ENCODE measurements around the gene RORC. TPM values are rescaled to one million over a fixed set of nuclear protein-coding genes. Genes with fewer than 3 reads are reported as not detected.

RORC gene
- total RNA-seq, 1 experiment from 2014 or later = 0.44 TPM

DNA sequence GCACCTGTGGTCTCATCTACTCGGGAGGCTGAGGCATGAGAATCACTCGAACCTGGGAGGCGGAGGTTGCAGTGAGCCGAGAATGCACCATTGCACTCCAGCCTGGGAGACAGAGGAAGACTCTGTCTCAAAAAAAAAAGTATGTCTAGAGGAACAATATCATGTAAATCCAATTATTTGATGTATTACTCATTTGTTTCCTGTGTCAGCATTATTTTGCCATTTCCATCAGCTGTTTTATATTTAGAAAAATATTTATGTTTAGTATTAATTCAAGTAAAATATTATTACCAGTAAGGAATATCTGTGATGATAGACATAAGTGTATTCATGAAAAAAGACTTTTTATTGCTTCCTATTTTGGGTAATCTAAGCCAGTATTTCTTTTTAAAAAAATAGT, 54.3 kb downstream of the RORC start:
- H3K36me3 Mint-ChIP-seq = peaks cover 46% of the 10 kb centered on the region
- DNase-seq (ENCODE audit: low spot score) (no peak), ATAC-seq (no peak)
- TF ChIP-seq IRF2 (CRISPR knock-in tag; IDR thresholded peaks at IDR 0.05; ENCODE audit: borderline replicate concordance, low read depth) = no peak
- no peaks in the 10 kb centered on the region for H3K9me3 Mint-ChIP-seq
- no peaks in the 10 kb centered on the region for H3K4me1 Mint-ChIP-seq
- ChIA-PET CTCF (no interaction called here), POLR2A (no interaction called here)
- no peak overlapping the region for H3K27ac Mint-ChIP-seq
- no peak overlapping the region for H3K4me3 Mint-ChIP-seq
- H3K27me3 Mint-ChIP-seq (ENCODE audit: low read depth) = no peaks in the 10 kb centered on the region

DNA sequence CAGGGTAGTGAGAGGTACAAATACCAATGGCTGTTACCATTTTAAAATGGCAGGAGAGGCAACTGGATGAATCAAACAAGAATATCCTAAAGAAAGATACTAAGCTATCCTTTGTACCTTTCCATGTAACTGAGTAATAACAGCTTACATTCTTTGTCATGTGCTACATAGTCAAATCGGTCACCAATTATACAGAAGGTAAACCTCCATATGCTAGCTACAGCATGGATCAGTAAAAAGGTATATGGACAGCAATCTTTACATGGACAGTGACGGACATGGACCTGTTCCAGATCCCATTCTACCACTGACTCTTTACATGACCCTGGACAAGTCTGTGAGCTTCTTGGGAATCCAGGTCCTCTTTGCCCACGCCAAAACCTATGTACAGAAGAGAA, 54.9 kb downstream of the RORC start:
- no peak overlapping the region for H3K4me3 Mint-ChIP-seq
- CTCF ChIA-PET = no interaction called here
- POLR2A ChIA-PET = no interaction called here
- H3K27ac Mint-ChIP-seq = no peak overlapping the region
- H3K4me1 Mint-ChIP-seq = no peaks in the 10 kb centered on the region
- no peaks in the 10 kb centered on the region for H3K9me3 Mint-ChIP-seq
- DNase-seq (ENCODE audit: low spot score) = no peak
- H3K27me3 Mint-ChIP-seq (ENCODE audit: low read depth) = no peaks in the 10 kb centered on the region
- ATAC-seq = no peak
- peaks cover 46% of the 10 kb centered on the region for H3K36me3 Mint-ChIP-seq
- TF ChIP-seq FOXK1 (CRISPR knock-in tag; IDR thresholded peaks at IDR 0.05) = no peak
- no peak for TF ChIP-seq ELF4 (CRISPR knock-in tag; IDR thresholded peaks at IDR 0.05; ENCODE audit: low read depth)
- TF ChIP-seq, protein P1, sequence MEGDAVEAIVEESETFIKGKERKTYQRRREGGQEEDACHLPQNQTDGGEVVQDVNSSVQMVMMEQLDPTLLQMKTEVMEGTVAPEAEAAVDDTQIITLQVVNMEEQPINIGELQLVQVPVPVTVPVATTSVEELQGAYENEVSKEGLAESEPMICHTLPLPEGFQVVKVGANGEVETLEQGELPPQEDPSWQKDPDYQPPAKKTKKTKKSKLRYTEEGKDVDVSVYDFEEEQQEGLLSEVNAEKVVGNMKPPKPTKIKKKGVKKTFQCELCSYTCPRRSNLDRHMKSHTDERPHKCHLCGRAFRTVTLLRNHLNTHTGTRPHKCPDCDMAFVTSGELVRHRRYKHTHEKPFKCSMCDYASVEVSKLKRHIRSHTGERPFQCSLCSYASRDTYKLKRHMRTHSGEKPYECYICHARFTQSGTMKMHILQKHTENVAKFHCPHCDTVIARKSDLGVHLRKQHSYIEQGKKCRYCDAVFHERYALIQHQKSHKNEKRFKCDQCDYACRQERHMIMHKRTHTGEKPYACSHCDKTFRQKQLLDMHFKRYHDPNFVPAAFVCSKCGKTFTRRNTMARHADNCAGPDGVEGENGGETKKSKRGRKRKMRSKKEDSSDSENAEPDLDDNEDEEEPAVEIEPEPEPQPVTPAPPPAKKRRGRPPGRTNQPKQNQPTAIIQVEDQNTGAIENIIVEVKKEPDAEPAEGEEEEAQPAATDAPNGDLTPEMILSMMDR (IDR thresholded peaks at IDR 0.05) = no peak
- TF ChIP-seq FOXJ3 (CRISPR knock-in tag; IDR thresholded peaks at IDR 0.05; ENCODE audit: borderline replicate concordance) = no peak
- TF ChIP-seq ATF1 (CRISPR knock-in tag; IDR thresholded peaks at IDR 0.05) = no peak
- TF ChIP-seq, protein P2, sequence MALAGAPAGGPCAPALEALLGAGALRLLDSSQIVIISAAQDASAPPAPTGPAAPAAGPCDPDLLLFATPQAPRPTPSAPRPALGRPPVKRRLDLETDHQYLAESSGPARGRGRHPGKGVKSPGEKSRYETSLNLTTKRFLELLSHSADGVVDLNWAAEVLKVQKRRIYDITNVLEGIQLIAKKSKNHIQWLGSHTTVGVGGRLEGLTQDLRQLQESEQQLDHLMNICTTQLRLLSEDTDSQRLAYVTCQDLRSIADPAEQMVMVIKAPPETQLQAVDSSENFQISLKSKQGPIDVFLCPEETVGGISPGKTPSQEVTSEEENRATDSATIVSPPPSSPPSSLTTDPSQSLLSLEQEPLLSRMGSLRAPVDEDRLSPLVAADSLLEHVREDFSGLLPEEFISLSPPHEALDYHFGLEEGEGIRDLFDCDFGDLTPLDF (CRISPR knock-in tag; IDR thresholded peaks at IDR 0.05) = no peak
- TF ChIP-seq, protein P3, sequence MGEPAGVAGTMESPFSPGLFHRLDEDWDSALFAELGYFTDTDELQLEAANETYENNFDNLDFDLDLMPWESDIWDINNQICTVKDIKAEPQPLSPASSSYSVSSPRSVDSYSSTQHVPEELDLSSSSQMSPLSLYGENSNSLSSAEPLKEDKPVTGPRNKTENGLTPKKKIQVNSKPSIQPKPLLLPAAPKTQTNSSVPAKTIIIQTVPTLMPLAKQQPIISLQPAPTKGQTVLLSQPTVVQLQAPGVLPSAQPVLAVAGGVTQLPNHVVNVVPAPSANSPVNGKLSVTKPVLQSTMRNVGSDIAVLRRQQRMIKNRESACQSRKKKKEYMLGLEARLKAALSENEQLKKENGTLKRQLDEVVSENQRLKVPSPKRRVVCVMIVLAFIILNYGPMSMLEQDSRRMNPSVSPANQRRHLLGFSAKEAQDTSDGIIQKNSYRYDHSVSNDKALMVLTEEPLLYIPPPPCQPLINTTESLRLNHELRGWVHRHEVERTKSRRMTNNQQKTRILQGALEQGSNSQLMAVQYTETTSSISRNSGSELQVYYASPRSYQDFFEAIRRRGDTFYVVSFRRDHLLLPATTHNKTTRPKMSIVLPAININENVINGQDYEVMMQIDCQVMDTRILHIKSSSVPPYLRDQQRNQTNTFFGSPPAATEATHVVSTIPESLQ (CRISPR knock-in tag; IDR thresholded peaks at IDR 0.05) = no peak
- TF ChIP-seq TP53 (CRISPR knock-in tag; IDR thresholded peaks at IDR 0.05) = no peak
- TF ChIP-seq SOX15 (CRISPR knock-in tag; IDR thresholded peaks at IDR 0.05) = no peak
- no peak for TF ChIP-seq RELA (CRISPR knock-in tag; IDR thresholded peaks at IDR 0.05; ENCODE audit: borderline replicate concordance)
- no peak for TF ChIP-seq PRRX2 (CRISPR knock-in tag; IDR thresholded peaks at IDR 0.05)
- no peak for TF ChIP-seq MYBL2 (CRISPR knock-in tag; IDR thresholded peaks at IDR 0.05)
- TF ChIP-seq, protein P4, sequence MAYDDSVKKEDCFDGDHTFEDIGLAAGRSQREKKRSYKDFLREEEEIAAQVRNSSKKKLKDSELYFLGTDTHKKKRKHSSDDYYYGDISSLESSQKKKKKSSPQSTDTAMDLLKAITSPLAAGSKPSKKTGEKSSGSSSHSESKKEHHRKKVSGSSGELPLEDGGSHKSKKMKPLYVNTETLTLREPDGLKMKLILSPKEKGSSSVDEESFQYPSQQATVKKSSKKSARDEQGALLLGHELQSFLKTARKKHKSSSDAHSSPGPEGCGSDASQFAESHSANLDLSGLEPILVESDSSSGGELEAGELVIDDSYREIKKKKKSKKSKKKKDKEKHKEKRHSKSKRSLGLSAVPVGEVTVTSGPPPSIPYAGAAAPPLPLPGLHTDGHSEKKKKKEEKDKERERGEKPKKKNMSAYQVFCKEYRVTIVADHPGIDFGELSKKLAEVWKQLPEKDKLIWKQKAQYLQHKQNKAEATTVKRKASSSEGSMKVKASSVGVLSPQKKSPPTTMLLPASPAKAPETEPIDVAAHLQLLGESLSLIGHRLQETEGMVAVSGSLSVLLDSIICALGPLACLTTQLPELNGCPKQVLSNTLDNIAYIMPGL (CRISPR knock-in tag; IDR thresholded peaks at IDR 0.05) = no peak
- no peak for TF ChIP-seq ETV6 (CRISPR knock-in tag; IDR thresholded peaks at IDR 0.05)
- no peak for TF ChIP-seq ZNF232 (CRISPR knock-in tag; IDR thresholded peaks at IDR 0.05)
- TF ChIP-seq GRHL2 (CRISPR knock-in tag; IDR thresholded peaks at IDR 0.05; ENCODE audit: insufficient replicate concordance, severe bottlenecking) = no peak
- no peak for TF ChIP-seq CREM (CRISPR knock-in tag; IDR thresholded peaks at IDR 0.05)

All from WTC11 (cell line).